GM12864 (cell line): ENCODE measurements around the gene ADORA2A.

Source experiments
- DNase-seq: peaks from one replicate; pipeline ENCODE4 v3.0.0-alpha.2; 2011; ENCODE audit warnings: low read depth
- H3K4me3 ChIP-seq: 2 replicates; pipeline ENCODE4 v1.5.1; 2011; ENCODE audit warnings: mild to moderate bottlenecking, low read depth, low read length, control low read depth
- TF ChIP-seq, protein P1 (sequence below): IDR thresholded peaks from 2 replicates; pipeline ENCODE4 v1.5.1; 2011; ENCODE audit warnings: low read depth, mild to moderate bottlenecking, moderate library complexity, low read length, control low read depth, inconsistent platforms; ENCODE audit errors: missing control alignments

ADORA2A gene

DNA sequence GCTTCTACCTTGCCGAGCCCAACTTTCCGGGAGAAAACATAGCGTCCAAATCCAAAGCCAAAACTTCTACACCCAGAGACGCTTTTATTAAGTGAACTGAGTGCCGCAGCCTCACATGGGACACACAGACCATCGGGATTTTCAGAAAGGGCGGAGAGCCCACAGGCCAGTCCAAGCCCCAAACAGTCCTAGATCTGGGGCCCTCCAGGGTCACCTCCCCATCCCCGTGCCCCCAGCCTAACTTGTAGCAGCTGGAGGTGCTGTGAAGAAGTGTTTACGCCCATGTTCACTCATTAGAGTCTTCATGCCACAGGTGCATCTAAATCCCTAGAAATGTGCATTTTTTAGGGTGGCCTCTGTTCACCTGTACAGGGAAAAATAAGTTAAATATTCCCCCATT is 14.1 kb upstream of the ADORA2A start:
- DNase-seq = no peak
- TF ChIP-seq, protein P1, sequence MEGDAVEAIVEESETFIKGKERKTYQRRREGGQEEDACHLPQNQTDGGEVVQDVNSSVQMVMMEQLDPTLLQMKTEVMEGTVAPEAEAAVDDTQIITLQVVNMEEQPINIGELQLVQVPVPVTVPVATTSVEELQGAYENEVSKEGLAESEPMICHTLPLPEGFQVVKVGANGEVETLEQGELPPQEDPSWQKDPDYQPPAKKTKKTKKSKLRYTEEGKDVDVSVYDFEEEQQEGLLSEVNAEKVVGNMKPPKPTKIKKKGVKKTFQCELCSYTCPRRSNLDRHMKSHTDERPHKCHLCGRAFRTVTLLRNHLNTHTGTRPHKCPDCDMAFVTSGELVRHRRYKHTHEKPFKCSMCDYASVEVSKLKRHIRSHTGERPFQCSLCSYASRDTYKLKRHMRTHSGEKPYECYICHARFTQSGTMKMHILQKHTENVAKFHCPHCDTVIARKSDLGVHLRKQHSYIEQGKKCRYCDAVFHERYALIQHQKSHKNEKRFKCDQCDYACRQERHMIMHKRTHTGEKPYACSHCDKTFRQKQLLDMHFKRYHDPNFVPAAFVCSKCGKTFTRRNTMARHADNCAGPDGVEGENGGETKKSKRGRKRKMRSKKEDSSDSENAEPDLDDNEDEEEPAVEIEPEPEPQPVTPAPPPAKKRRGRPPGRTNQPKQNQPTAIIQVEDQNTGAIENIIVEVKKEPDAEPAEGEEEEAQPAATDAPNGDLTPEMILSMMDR = no peak
- no peak overlapping the region for H3K4me3 ChIP-seq

DNA sequence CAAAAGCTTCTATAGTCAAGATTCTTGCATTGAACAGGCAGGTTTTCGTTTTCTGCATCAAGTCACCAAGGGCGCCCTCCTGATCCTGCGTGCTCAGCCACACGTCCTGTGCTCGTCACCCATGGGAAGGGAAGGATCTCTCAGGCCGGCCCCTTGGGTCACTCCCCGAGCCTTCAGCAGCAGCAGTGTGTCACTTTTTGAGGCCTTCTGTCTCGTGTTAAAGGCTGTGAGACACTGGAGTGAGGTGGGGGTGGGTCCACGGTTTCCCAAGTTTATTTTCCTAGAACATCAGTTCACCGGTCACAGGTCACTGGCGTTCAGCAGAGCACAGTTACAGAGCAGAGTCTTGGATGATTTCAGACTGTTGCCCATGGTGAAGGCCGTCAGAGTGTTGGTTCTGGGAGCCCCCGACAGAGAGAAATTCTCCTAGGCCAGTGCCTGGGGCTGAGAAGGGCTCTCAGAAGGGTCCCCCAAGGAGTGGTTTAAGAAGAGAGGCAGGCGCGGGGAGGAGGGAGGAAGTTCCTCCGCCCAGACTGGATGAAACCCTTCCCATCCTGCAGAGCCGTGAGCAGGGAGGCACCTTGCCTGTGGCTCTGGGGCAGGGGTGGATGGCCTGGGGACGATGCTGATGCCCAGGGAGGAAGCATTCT is 13.5 kb upstream of the ADORA2A start:
- no peak for DNase-seq
- TF ChIP-seq, protein P1 = no peak
- H3K4me3 ChIP-seq = no peak overlapping the region

- DNase-seq = no peak
- no peak overlapping the region for H3K4me3 ChIP-seq
- TF ChIP-seq, protein P1 = no peak
These were observed 12.9 kb upstream of the ADORA2A start for GRCh38 chr22:24414523-24414922.

DNA sequence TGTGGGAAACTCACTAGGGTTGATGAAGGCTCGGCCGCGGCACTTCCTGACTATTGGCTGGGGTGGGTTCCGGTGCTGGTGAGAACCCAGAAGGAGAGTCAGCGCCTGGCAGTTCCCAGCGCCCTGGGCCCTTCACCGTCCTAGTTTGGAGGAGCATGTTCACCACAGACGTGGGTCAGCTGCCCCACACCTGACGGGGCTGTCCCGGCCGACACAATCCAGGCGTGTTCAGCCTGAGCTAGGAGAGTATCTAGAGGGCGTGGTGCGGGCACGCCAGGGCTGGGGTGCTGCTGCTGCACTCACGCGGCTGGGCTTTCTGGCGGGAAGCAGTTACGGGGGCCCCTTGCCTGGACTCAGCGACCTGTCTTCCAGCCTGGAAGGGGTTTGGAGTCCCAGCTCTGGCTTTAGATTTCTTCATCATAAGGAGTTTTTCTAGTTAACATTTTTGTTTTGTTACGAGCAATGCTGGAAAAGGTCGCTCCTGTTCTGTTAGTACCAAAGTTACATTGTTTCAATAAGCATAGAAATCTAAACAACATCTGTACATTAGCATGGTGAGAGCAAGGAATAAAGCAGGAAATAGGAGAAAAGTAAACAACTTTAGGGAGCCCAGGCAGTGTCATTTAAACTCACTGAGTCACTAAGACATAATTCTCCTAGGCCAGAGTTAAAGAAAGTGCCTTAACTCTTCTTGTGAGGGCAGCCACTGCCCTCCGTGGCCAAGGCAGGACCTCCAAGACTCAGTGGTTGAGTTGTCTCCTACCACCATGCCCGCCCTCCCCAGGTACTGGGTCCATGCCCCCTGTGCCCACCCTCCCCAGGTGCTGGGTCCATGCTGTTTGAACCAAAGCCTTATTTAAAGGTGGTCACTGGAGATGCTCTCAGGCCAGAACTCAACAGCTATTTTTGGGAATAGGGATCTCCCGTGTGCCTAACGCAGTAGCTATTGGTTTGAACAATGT is 12.1 kb upstream of the ADORA2A start:
- TF ChIP-seq, protein P1 = no peak
- no peak for DNase-seq

DNA sequence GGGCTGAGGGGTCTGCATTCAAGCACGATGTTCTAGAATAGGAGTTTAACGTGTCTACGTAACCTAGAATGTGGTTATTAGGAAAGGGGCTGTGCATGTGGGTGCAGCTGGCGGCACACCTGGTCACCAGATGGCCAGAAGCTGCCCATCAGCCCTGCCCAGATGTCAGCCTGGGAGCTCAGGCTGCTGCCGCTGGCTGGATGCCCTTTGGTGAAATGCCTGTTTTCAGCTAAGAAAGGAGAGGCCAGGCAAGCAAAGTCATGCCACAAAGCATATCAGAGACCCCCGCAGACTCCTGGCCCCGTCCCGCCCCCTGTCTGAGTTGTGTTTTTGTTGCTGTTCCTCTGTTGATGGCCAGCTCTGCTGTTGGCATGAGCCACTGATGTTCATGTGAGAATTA is 11.3 kb upstream of the ADORA2A start:
- no peak for DNase-seq
- TF ChIP-seq, protein P1 = no peak

More for the DNA sequence above, 12.1 kb upstream of the ADORA2A start:
- no peak overlapping the region for H3K4me3 ChIP-seq

DNA sequence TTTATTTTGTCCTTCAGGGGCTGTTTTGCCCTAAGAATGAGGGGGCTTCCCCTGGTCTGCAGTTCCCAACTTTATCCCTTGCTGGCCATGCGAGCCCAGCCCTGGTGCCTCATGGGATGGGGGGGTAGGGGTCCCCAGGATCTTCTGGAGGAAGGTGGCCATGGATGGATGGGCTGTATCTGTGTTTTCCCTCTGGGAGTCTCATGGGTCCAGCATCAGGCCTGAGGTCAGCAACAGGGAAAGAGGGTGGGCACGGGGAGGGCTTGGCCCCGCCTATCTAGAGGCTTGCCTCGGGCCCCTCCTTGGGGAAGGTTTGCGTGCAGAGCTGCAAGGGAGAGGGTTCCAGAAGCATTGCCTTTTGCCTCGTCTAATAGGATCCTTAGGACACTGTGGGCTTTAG is 10.8 kb upstream of the ADORA2A start:
- TF ChIP-seq, protein P1 = no peak
- no peak for DNase-seq
- H3K4me3 ChIP-seq = no peak overlapping the region

More for the DNA sequence above, 11.3 kb upstream of the ADORA2A start:
- H3K4me3 ChIP-seq = no peak overlapping the region

DNA sequence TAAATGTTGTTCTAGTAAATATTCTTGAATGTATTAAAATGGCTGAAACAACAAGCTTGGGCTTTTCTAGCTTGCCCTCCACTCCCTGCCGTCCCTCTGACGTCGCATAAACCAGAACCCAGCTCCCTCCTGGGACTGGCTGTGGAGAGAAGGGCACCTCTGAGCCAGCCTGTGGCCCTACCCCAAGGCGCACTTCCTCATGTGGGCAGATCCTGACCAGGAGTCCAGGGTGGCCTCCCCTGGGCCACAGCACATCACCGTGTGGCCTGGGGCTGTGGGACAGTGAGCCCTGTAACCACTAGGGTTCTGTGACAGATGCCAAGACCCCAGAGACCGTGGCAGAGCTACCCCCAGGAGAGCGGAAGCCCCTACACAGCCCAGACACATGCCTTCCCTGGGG is 10.2 kb upstream of the ADORA2A start:
- H3K4me3 ChIP-seq = no peak overlapping the region
- DNase-seq = no peak
- TF ChIP-seq, protein P1 = no peak
